Activated CD8-positive, alpha-beta memory T cell treated with anti-CD3 and anti-CD28 coated beads for 24 hours (primary cell): ENCODE data around the gene HIVEP3.

Source experiments
- DNase-seq: peaks from one replicate; pipeline ENCODE4 v3.0.0-alpha.2; 2020

The HIVEP3 gene

GRCh38 chr1:41891199-41891896, 27.4 kb downstream of the HIVEP3 start:
- DNase-seq, result peak; percentile 84

- DNase-seq, result no peak
Observed at GRCh38 chr1:41890825-41891198, 27.9 kb downstream of the HIVEP3 start.

- no peak for DNase-seq
Observed at GRCh38 chr1:41889506-41890414, 29.0 kb downstream of the HIVEP3 start.

GRCh38 chr1:41888756-41889155, 30.0 kb downstream of the HIVEP3 start:
- no peak for DNase-seq

GRCh38 chr1:41887365-41887764, 31.4 kb downstream of the HIVEP3 start:
- DNase-seq, result peak; percentile 41

- peak; percentile 7 for DNase-seq
Observed at GRCh38 chr1:41884256-41885230, 34.2 kb downstream of the HIVEP3 start.

- no peak for DNase-seq
Observed at GRCh38 chr1:41883507-41883906, 35.2 kb downstream of the HIVEP3 start.

- DNase-seq, result no peak
Observed at GRCh38 chr1:41882486-41882885, 36.2 kb downstream of the HIVEP3 start.

GRCh38 chr1:41882068-41882477, 36.6 kb downstream of the HIVEP3 start:
- no peak for DNase-seq

GRCh38 chr1:41880950-41881885, 37.5 kb downstream of the HIVEP3 start:
- no peak for DNase-seq

- DNase-seq, result no peak
Observed at GRCh38 chr1:41880261-41880660, 38.5 kb downstream of the HIVEP3 start.

GRCh38 chr1:41879617-41880016, 39.1 kb downstream of the HIVEP3 start:
- DNase-seq, result no peak

GRCh38 chr1:41878911-41879310, 39.8 kb downstream of the HIVEP3 start:
- no peak for DNase-seq

- DNase-seq, result no peak
Observed at GRCh38 chr1:41878495-41878894, 40.2 kb downstream of the HIVEP3 start.

GRCh38 chr1:41876576-41877445, 41.9 kb downstream of the HIVEP3 start:
- no peak for DNase-seq

- no peak for DNase-seq
Observed at GRCh38 chr1:41875487-41875886, 43.2 kb downstream of the HIVEP3 start.

- no peak for DNase-seq
Observed at GRCh38 chr1:41874903-41875411, 43.8 kb downstream of the HIVEP3 start.

GRCh38 chr1:41874151-41874719, 44.5 kb downstream of the HIVEP3 start:
- DNase-seq, result no peak

GRCh38 chr1:41872074-41872473, 46.6 kb downstream of the HIVEP3 start:
- no peak for DNase-seq

- no peak for DNase-seq
Observed at GRCh38 chr1:41870076-41870562, 48.6 kb downstream of the HIVEP3 start.
